Measurements from ENCODE around the gene PRKAG1.

The PRKAG1 gene

GRCh38 chr12:48995086-48995879 is 23.3 kb downstream of the PRKAG1 start:
- H3K27ac ChIP-seq (ENCODE audit: low read depth in 2 of 2, low read length in 2 of 2), result no peak overlapping the region
- peak overlapping the region in 1 of 2 donors; percentile 7 for H3K4me3 ChIP-seq (ENCODE audit: low read length in 2 of 2)
- H3K27me3 ChIP-seq (ENCODE audit: control insufficient read depth in 2 of 2, insufficient read depth in 2 of 2, low read length in 2 of 2), result peaks cover 30 to 44% of the 10 kb centered on the region in 2 donors
- H3K9me3 ChIP-seq (ENCODE audit: control insufficient read depth in 2 of 2, low read length in 2 of 2), result no peaks in the 10 kb centered on the region
- H3K4me1 ChIP-seq (ENCODE audit: control insufficient read depth in 2 of 2, insufficient read depth in 2 of 2, low read length in 2 of 2), result peaks cover 27 to 30% of the 10 kb centered on the region in 2 donors
- H3K36me3 ChIP-seq (ENCODE audit: control insufficient read depth in 2 of 2, insufficient read depth in 2 of 2, low read length in 2 of 2), result no peaks in the 10 kb centered on the region
- H3K9ac ChIP-seq (ENCODE audit: low read depth in 1 of 2, low read length in 2 of 2), result no peak overlapping the region

GRCh38 chr12:48994224-48995085 is 24.1 kb downstream of the PRKAG1 start:
- Histone ChIP-seq H3K4me1 (ENCODE audit: control insufficient read depth in 2 of 2, insufficient read depth in 2 of 2, low read length in 2 of 2) (peaks cover 19 to 23% of the 10 kb centered on the region in 2 donors), H3K4me3 (ENCODE audit: low read length in 2 of 2) (no peak overlapping the region), H3K36me3 (ENCODE audit: control insufficient read depth in 2 of 2, insufficient read depth in 2 of 2, low read length in 2 of 2) (no peaks in the 10 kb centered on the region), H3K9me3 (ENCODE audit: control insufficient read depth in 2 of 2, low read length in 2 of 2) (no peaks in the 10 kb centered on the region), H3K27ac (ENCODE audit: low read depth in 2 of 2, low read length in 2 of 2) (no peak overlapping the region), H3K27me3 (ENCODE audit: control insufficient read depth in 2 of 2, insufficient read depth in 2 of 2, low read length in 2 of 2) (peaks cover 22 to 40% of the 10 kb centered on the region in 2 donors), H3K9ac (ENCODE audit: low read depth in 1 of 2, low read length in 2 of 2) (no peak overlapping the region)

- H3K4me1 ChIP-seq (ENCODE audit: control insufficient read depth in 2 of 2, insufficient read depth in 2 of 2, low read length in 2 of 2), result peaks cover 17 to 19% of the 10 kb centered on the region in 2 donors
- no peak overlapping the region for H3K27ac ChIP-seq (ENCODE audit: low read depth in 2 of 2, low read length in 2 of 2)
- no peak overlapping the region for H3K9ac ChIP-seq (ENCODE audit: low read depth in 1 of 2, low read length in 2 of 2)
- H3K9me3 ChIP-seq (ENCODE audit: control insufficient read depth in 2 of 2, low read length in 2 of 2), result no peaks in the 10 kb centered on the region
- no peaks in the 10 kb centered on the region for H3K36me3 ChIP-seq (ENCODE audit: control insufficient read depth in 2 of 2, insufficient read depth in 2 of 2, low read length in 2 of 2)
- no peak overlapping the region for H3K4me3 ChIP-seq (ENCODE audit: low read length in 2 of 2)
- peaks cover 24 to 45% of the 10 kb centered on the region in 2 donors for H3K27me3 ChIP-seq (ENCODE audit: control insufficient read depth in 2 of 2, insufficient read depth in 2 of 2, low read length in 2 of 2)
Measured at GRCh38 chr12:48993787-48994186, 24.8 kb downstream of the PRKAG1 start.

GRCh38 chr12:48991247-48992050 is 27.1 kb downstream of the PRKAG1 start:
- Histone ChIP-seq H3K9ac (ENCODE audit: low read depth in 1 of 2, low read length in 2 of 2) (no peak overlapping the region), H3K27me3 (ENCODE audit: control insufficient read depth in 2 of 2, insufficient read depth in 2 of 2, low read length in 2 of 2) (peaks cover 22 to 33% of the 10 kb centered on the region in 2 donors), H3K36me3 (ENCODE audit: control insufficient read depth in 2 of 2, insufficient read depth in 2 of 2, low read length in 2 of 2) (no peaks in the 10 kb centered on the region), H3K27ac (ENCODE audit: low read depth in 2 of 2, low read length in 2 of 2) (no peak overlapping the region), H3K4me1 (ENCODE audit: control insufficient read depth in 2 of 2, insufficient read depth in 2 of 2, low read length in 2 of 2) (no peaks in the 10 kb centered on the region), H3K4me3 (ENCODE audit: low read length in 2 of 2) (no peak overlapping the region), H3K9me3 (ENCODE audit: control insufficient read depth in 2 of 2, low read length in 2 of 2) (no peaks in the 10 kb centered on the region)

- H3K36me3 ChIP-seq (ENCODE audit: control insufficient read depth in 2 of 2, insufficient read depth in 2 of 2, low read length in 2 of 2), result no peaks in the 10 kb centered on the region
- H3K9me3 ChIP-seq (ENCODE audit: control insufficient read depth in 2 of 2, low read length in 2 of 2), result no peaks in the 10 kb centered on the region
- no peak overlapping the region for H3K4me3 ChIP-seq (ENCODE audit: low read length in 2 of 2)
- peaks cover 19 to 29% of the 10 kb centered on the region in 2 donors for H3K27me3 ChIP-seq (ENCODE audit: control insufficient read depth in 2 of 2, insufficient read depth in 2 of 2, low read length in 2 of 2)
- peaks cover 3 to 6% of the 10 kb centered on the region in 2 donors for H3K4me1 ChIP-seq (ENCODE audit: control insufficient read depth in 2 of 2, insufficient read depth in 2 of 2, low read length in 2 of 2)
- no peak overlapping the region for H3K9ac ChIP-seq (ENCODE audit: low read depth in 1 of 2, low read length in 2 of 2)
- H3K27ac ChIP-seq (ENCODE audit: low read depth in 2 of 2, low read length in 2 of 2), result no peak overlapping the region
Measured at GRCh38 chr12:48990552-48990951, 28.0 kb downstream of the PRKAG1 start.

GRCh38 chr12:48988030-48988649 is 30.4 kb downstream of the PRKAG1 start:
- Histone ChIP-seq H3K4me3 (ENCODE audit: low read length in 2 of 2) (no peak overlapping the region), H3K4me1 (ENCODE audit: control insufficient read depth in 2 of 2, insufficient read depth in 2 of 2, low read length in 2 of 2) (peaks cover 3 to 9% of the 10 kb centered on the region in 2 donors), H3K9me3 (ENCODE audit: control insufficient read depth in 2 of 2, low read length in 2 of 2) (no peaks in the 10 kb centered on the region), H3K36me3 (ENCODE audit: control insufficient read depth in 2 of 2, insufficient read depth in 2 of 2, low read length in 2 of 2) (no peaks in the 10 kb centered on the region), H3K27me3 (ENCODE audit: control insufficient read depth in 2 of 2, insufficient read depth in 2 of 2, low read length in 2 of 2) (peaks cover 25 to 30% of the 10 kb centered on the region in 2 donors), H3K9ac (ENCODE audit: low read depth in 1 of 2, low read length in 2 of 2) (no peak overlapping the region), H3K27ac (ENCODE audit: low read depth in 2 of 2, low read length in 2 of 2) (no peak overlapping the region)

GRCh38 chr12:48986720-48987291 is 31.8 kb downstream of the PRKAG1 start:
- no peak overlapping the region for H3K4me3 ChIP-seq (ENCODE audit: low read length in 2 of 2)
- H3K9me3 ChIP-seq (ENCODE audit: control insufficient read depth in 2 of 2, low read length in 2 of 2), result no peaks in the 10 kb centered on the region
- H3K4me1 ChIP-seq (ENCODE audit: control insufficient read depth in 2 of 2, insufficient read depth in 2 of 2, low read length in 2 of 2), result peaks cover 3 to 9% of the 10 kb centered on the region in 2 donors
- H3K9ac ChIP-seq (ENCODE audit: low read depth in 1 of 2, low read length in 2 of 2), result no peak overlapping the region
- no peak overlapping the region for H3K27ac ChIP-seq (ENCODE audit: low read depth in 2 of 2, low read length in 2 of 2)
- peaks cover 33 to 35% of the 10 kb centered on the region in 2 donors for H3K27me3 ChIP-seq (ENCODE audit: control insufficient read depth in 2 of 2, insufficient read depth in 2 of 2, low read length in 2 of 2)
- H3K36me3 ChIP-seq (ENCODE audit: control insufficient read depth in 2 of 2, insufficient read depth in 2 of 2, low read length in 2 of 2), result no peaks in the 10 kb centered on the region

GRCh38 chr12:48985901-48986300 is 32.7 kb downstream of the PRKAG1 start:
- no peaks in the 10 kb centered on the region for H3K36me3 ChIP-seq (ENCODE audit: control insufficient read depth in 2 of 2, insufficient read depth in 2 of 2, low read length in 2 of 2)
- peaks cover 10 to 15% of the 10 kb centered on the region in 2 donors for H3K4me1 ChIP-seq (ENCODE audit: control insufficient read depth in 2 of 2, insufficient read depth in 2 of 2, low read length in 2 of 2)
- H3K27ac ChIP-seq (ENCODE audit: low read depth in 2 of 2, low read length in 2 of 2), result no peak overlapping the region
- H3K9me3 ChIP-seq (ENCODE audit: control insufficient read depth in 2 of 2, low read length in 2 of 2), result no peaks in the 10 kb centered on the region
- peaks cover 41 to 44% of the 10 kb centered on the region in 2 donors for H3K27me3 ChIP-seq (ENCODE audit: control insufficient read depth in 2 of 2, insufficient read depth in 2 of 2, low read length in 2 of 2)
- H3K4me3 ChIP-seq (ENCODE audit: low read length in 2 of 2), result no peak overlapping the region
- H3K9ac ChIP-seq (ENCODE audit: low read depth in 1 of 2, low read length in 2 of 2), result no peak overlapping the region

- no peak overlapping the region for H3K9ac ChIP-seq (ENCODE audit: low read depth in 1 of 2, low read length in 2 of 2)
- no peaks in the 10 kb centered on the region for H3K9me3 ChIP-seq (ENCODE audit: control insufficient read depth in 2 of 2, low read length in 2 of 2)
- H3K4me3 ChIP-seq (ENCODE audit: low read length in 2 of 2), result no peak overlapping the region
- H3K36me3 ChIP-seq (ENCODE audit: control insufficient read depth in 2 of 2, insufficient read depth in 2 of 2, low read length in 2 of 2), result no peaks in the 10 kb centered on the region
- peaks cover 43 to 48% of the 10 kb centered on the region in 2 donors for H3K27me3 ChIP-seq (ENCODE audit: control insufficient read depth in 2 of 2, insufficient read depth in 2 of 2, low read length in 2 of 2)
- no peak overlapping the region for H3K27ac ChIP-seq (ENCODE audit: low read depth in 2 of 2, low read length in 2 of 2)
- H3K4me1 ChIP-seq (ENCODE audit: control insufficient read depth in 2 of 2, insufficient read depth in 2 of 2, low read length in 2 of 2), result peaks cover 14 to 19% of the 10 kb centered on the region in 2 donors
Measured at GRCh38 chr12:48985475-48985897, 33.1 kb downstream of the PRKAG1 start.
